Measurements from ENCODE around the gene TSPAN32. TPM values are rescaled to one million over a fixed set of nuclear protein-coding genes. Genes with fewer than 3 reads are reported as not detected.

The TSPAN32 gene
- polyA plus RNA-seq, 3 donors: 0.75 to 1.9 (median 1.7) TPM

- WGBS, 3 donors: 78 to 82% (median 80%) methylated on average over 18 to 19 of the region's 19 CpGs
- H3K27ac ChIP-seq (ENCODE audit: low read depth, low read length): no peak overlapping the region
Measured at GRCh38 chr11:2309251-2310072, 7.6 kb downstream of the TSPAN32 start.

DNA sequence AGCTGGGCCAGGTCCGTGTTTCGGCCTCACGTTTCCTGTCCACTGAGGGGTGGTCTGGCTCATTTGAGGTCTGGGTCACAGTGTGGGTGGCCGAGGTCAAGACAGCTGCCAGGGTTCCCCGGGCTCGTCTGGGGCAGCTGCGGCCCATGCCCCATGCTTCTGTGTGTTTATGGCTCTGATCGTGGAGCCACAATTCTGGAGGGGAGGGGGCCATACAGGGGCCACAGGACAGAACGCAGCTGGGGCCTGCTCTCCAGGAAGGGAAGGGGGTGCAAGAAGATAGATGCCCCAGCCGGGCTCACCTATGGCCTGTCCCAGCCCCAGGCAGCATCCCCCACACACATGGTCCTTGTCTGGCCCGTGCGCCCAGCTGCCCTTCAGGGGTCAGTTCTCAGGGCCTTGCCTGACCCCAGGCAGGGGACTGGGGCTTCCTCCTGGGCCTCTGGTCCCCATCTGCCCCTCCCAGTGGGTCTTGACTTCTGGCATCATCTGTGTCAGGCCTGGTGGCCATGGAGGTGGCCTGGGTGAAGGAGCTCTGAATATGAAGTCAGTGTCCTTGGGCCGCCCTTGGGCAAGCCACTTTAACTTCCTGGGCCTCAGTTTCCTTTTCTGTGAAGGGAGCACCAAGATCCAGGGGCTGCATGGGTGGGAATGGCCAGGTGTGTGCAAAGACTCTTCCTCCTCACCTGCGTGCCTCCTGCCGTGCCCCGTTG lies 8.4 kb downstream of the TSPAN32 start:
- H3K27ac ChIP-seq (ENCODE audit: low read depth, low read length): no peak overlapping the region
- 79 to 85% (median 85%) methylated on average over 16 of the region's 16 CpGs for WGBS, 3 donors

DNA sequence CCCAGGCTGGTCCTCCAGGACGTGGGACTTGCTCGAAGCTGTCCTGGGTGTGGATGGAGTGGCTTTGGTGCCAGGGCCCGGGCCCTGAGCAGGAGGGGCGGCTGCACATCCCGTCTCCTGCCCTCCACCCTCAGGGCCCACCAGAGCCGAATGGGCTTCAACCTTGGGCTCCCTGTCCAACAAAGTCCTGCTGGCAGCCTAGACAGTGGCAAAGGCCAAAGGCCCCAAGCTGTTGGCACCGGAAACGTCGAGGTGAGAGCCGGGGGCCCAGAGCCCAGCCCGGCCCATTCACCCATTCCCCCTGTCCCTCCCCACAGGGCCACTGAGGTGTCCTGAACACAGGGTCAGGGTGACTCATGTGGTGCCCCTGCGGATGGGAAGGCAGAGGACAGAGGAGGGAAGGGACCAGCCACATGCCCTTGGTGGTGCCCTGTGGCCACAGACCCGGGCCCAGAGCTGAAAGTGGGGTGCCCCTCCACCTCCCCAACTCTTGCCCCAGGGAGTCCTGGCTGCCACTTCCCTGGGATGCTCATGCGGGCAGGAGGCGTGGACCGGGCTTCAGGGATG lies 9.1 kb downstream of the TSPAN32 start:
- 72 to 80% (median 79%) methylated on average over 16 of the region's 16 CpGs for WGBS, 3 donors

GRCh38 chr11:2311353-2312133 lies 9.7 kb downstream of the TSPAN32 start:
- 77 to 83% (median 81%) methylated on average over 20 to 21 of the region's 21 CpGs for WGBS, 3 donors
- H3K27ac ChIP-seq (ENCODE audit: low read depth, low read length): no peak overlapping the region

More for the DNA sequence above, 9.1 kb downstream of the TSPAN32 start:
- no peak overlapping the region for H3K27ac ChIP-seq (ENCODE audit: low read depth, low read length)

GRCh38 chr11:2312232-2313042 lies 10.6 kb downstream of the TSPAN32 start:
- 67 to 82% (median 71%) methylated on average over 21 to 22 of the region's 22 CpGs for WGBS, 3 donors
- H3K27ac ChIP-seq (ENCODE audit: low read depth, low read length): no peak overlapping the region

- no peak overlapping the region for H3K27ac ChIP-seq (ENCODE audit: low read depth, low read length)
- 85 to 92% (median 90%) methylated on average over 33 to 34 of the region's 34 CpGs for WGBS, 3 donors
Measured at GRCh38 chr11:2313051-2313951, 11.5 kb downstream of the TSPAN32 start.

DNA sequence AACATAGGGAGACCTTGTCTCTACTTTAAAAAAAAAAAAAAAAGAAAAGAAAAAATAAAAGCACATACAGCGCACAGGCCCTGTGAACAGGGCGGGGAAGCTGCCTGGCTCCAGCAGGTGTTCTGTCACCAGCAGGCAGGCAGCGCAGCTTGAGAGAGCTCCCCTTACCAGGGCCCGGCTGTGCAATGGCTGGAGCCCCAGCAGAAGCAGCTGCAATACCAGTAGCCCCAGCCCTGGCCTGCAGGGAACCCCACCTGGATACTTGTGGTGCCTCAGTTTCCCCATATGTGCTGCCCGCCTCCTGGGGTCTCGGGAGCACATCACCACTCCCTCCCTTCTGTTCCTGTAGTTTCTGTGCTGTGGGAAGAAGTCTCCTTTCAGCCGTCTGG lies 12.3 kb downstream of the TSPAN32 start:
- WGBS, 3 donors: 86 to 88% (median 87%) methylated on average over 7 of the region's 7 CpGs
- no peak overlapping the region for H3K27ac ChIP-seq (ENCODE audit: low read depth, low read length)

GRCh38 chr11:2314525-2315394 lies 12.9 kb downstream of the TSPAN32 start:
- WGBS, 3 donors: 42 to 46% (median 44%) methylated on average over 14 to 16 of the region's 16 CpGs
- no peak overlapping the region for H3K27ac ChIP-seq (ENCODE audit: low read depth, low read length)

DNA sequence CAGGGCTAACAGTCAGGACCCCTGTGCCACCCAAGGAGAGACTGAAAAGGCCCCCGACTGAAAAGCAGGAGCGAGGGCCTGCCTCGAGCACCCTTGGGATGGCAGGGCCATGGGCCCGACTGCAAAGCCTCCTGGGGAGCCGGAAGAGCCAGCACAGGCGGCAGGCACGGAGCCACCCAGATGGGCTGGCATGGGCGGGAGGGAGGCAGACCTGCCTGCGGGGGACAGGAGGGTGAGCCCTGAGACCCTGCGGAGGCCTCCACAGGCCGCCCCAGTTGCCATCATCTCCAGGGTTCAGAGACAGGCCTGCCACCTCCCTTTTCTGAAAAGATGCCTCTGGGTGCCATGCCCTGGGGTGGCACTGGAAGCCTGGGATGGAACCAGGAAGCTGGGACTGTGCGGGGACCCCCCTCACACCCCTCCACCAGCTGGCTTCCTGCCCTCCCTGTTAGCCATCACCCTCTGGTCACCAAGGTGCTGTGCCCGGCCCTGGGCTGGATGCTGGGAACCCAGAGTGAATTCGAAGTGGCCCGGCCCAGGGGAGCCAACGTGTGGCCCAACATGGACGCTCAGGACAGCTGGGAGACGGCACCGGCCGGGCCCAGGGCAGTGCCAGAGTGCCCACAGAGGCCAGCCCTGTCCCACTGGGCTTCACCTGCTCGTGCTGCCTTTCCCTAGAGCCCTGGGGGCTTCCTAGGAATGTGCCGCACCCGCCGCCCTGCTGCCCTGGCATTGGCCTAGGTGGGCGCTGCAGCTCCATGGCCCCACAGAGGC lies 13.8 kb downstream of the TSPAN32 start:
- H3K27ac ChIP-seq (ENCODE audit: low read depth, low read length): no peak overlapping the region
- WGBS, 3 donors: 72 to 85% (median 82%) methylated on average over 24 to 25 of the region's 25 CpGs

GRCh38 chr11:2316169-2316962 lies 14.6 kb downstream of the TSPAN32 start:
- H3K27ac ChIP-seq (ENCODE audit: low read depth, low read length): no peak overlapping the region
- WGBS, 3 donors: 84 to 91% (median 87%) methylated on average over 19 to 23 of the region's 23 CpGs

DNA sequence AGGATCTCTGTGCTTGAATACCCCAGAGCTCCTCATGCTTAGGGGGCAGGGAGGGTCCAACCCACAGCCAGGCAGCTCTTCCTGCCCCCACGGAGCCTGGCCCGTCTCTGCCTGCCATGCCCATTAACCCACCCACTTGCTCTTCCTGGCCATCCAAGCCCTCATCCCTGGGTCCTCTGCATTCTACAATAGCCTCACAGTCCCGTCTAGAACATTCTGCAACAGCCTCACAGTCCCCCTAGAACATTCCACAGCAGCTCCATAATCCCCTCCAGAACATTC lies 15.1 kb downstream of the TSPAN32 start:
- 83 to 94% (median 87%) methylated on average over 3 of the region's 3 CpGs for WGBS, 3 donors

GRCh38 chr11:2317354-2318050 lies 15.7 kb downstream of the TSPAN32 start:
- H3K27ac ChIP-seq (ENCODE audit: low read depth, low read length): no peak overlapping the region
- 93 to 98% (median 93%) methylated on average over 17 of the region's 17 CpGs for WGBS, 3 donors

More for the DNA sequence above, 15.1 kb downstream of the TSPAN32 start:
- H3K27ac ChIP-seq (ENCODE audit: low read depth, low read length): no peak overlapping the region

DNA sequence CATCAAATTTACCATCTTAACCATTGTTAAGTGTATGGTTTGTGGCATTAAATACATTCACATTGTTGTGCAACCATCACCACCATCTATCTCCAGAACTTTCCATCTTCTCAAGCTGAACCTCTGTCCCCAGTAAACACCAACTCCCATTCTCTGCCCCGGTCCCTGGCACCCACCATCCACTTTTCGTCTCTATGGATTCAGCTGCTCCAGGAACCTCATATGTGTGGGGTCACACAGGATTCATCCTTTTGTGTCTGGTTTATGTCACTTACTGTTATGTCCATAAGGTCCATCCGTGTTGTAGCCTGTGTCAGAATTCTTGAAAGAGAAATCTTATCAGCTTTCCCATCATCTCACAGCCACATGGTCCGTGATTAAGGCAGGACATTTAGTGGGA lies 16.3 kb downstream of the TSPAN32 start:
- 86 to 92% (median 87%) methylated on average over 4 of the region's 4 CpGs for WGBS, 3 donors

DNA sequence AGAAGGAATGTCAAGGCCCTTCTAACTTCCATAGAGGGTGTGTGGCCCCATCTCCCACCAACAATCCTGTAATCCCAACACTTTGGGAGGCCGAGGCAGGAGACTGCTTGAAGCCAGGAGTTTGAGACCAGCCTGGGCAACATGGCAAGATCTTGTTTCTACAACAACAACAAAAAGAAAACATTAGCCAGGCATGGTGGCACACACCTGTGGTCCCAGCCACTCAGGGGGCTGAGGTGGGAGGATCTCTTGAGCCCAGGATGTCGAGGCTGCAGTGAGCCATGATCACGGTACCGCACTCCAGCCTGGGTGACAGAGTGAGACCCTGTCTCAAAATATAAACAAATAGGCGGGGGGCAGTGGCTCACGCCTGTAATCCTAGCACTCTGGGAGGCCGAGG lies 16.9 kb downstream of the TSPAN32 start:
- H3K27ac ChIP-seq (ENCODE audit: low read depth, low read length): no peak overlapping the region
- 97% methylated on average over 7 of the region's 7 CpGs for WGBS, 3 donors

More for the DNA sequence above, 16.3 kb downstream of the TSPAN32 start:
- no peak overlapping the region for H3K27ac ChIP-seq (ENCODE audit: low read depth, low read length)

All from adipose tissue (tissue), 3 donors.